Mucosa of rectum (tissue), 2 donors: ENCODE results near the gene LY9.
"Not testable (repeated sequence)": the region's sequence is repeated elsewhere in the genome, so short reads cannot be mapped to it uniquely, and the experiment has no call there.

Experiments
- H3K27ac ChIP-seq, 2 donors: one replicate each; pipeline ENCODE4 v1.7.0; 2013; ENCODE audit warnings: inconsistent platforms in 2 of 2, low read depth in 2 of 2, low read length in 2 of 2
- H3K27me3 ChIP-seq, 2 donors: one replicate each; pipeline ENCODE4 v1.7.0; 2013; ENCODE audit warnings: low read length in 2 of 2; ENCODE audit not compliant: control insufficient read depth in 2 of 2, insufficient read depth in 2 of 2
- H3K36me3 ChIP-seq, 2 donors: one replicate each; pipeline ENCODE4 v1.7.0; 2013; ENCODE audit warnings: low read length in 2 of 2; ENCODE audit not compliant: control insufficient read depth in 2 of 2, insufficient read depth in 2 of 2
- H3K4me1 ChIP-seq, 2 donors: one replicate each; pipeline ENCODE4 v1.7.0; 2013; ENCODE audit warnings: low read length in 2 of 2, mild to moderate bottlenecking in 1 of 2; ENCODE audit not compliant: control insufficient read depth in 2 of 2, insufficient read depth in 2 of 2
- H3K4me3 ChIP-seq, 2 donors: one replicate each; pipeline ENCODE4 v1.7.0; 2013; ENCODE audit warnings: low read length in 2 of 2
- H3K9ac ChIP-seq, 2 donors: one replicate each; pipeline ENCODE4 v1.7.0; 2013; ENCODE audit warnings: low read length in 2 of 2, low read depth in 1 of 2, mild to moderate bottlenecking in 1 of 2
- H3K9me3 ChIP-seq, 2 donors: one replicate each; pipeline ENCODE4 v1.7.0; 2013; ENCODE audit warnings: low read length in 2 of 2; ENCODE audit not compliant: control insufficient read depth in 2 of 2
- donor health status: healthy.
- donor health status: Normal muscosa, but diverticular disease.

LY9 gene

DNA sequence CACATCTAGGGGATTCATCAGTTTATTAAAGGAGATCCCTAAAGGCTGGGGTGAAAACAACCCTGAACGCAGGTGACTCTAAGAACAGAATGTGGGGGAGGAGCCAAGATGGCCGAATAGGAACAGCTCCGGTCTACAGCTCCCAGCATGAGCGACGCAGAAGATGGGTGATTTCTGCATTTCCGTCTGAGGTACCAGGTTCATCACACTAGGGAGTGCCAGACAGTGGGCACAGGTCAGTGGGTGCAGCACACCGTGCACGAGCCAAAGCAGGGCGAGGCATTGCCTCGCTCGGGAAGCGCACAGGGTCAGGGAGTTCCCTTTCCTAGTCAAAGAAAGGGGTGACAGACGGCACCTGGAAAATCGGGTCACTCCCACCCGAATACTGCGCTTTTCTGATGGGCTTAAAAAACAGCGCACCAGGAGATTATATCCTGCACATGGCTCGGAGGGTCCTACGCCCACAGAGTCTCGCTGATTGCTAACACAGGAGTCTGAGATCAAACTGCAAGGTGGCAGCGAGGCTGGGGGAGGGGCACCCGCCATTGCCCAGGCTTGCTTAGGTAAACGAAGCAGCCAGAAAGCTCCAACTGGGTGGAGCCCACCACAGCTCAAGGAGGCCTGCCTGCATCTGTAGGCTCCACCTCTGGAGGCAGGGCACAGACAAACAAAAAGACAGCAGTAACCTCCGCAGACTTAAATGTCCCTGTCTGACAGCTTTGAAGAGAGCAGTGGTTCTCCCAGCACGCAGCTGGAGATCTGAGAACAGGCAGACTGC is 12.8 kb upstream of the LY9 start:
- Histone ChIP-seq H3K4me3 (peak overlapping the region in 1 of 2 donors; percentile 23), H3K9ac (peak overlapping the region in 1 of 2 donors; percentile 16), H3K4me1 (peaks cover 22 to 26% of the 10 kb centered on the region in 2 donors), H3K27ac (peak overlapping the region; percentile 90 to 92)
- H3K9me3 ChIP-seq, H3K36me3 ChIP-seq, H3K27me3 ChIP-seq: not testable (repeated sequence)

- Histone ChIP-seq H3K4me3 (no peak overlapping the region), H3K9ac (no peak overlapping the region), H3K36me3 (no peaks in the 10 kb centered on the region), H3K27me3 (no peaks in the 10 kb centered on the region), H3K27ac (peak overlapping the region in 1 of 2 donors; percentile 48), H3K9me3 (no peaks in the 10 kb centered on the region), H3K4me1 (peaks cover 0 to 2% of the 10 kb centered on the region in 2 donors)
These were observed 6.8 kb upstream of the LY9 start for GRCh38 chr1:160789051-160789701.

GRCh38 chr1:160789702-160790611 is 6.0 kb upstream of the LY9 start:
- Histone ChIP-seq H3K4me3 (no peak overlapping the region), H3K9ac (no peak overlapping the region), H3K36me3 (no peaks in the 10 kb centered on the region), H3K4me1 (peaks cover 0 to 2% of the 10 kb centered on the region in 2 donors), H3K9me3 (no peaks in the 10 kb centered on the region), H3K27ac (peak overlapping the region; percentile 54 to 65), H3K27me3 (no peaks in the 10 kb centered on the region)

DNA sequence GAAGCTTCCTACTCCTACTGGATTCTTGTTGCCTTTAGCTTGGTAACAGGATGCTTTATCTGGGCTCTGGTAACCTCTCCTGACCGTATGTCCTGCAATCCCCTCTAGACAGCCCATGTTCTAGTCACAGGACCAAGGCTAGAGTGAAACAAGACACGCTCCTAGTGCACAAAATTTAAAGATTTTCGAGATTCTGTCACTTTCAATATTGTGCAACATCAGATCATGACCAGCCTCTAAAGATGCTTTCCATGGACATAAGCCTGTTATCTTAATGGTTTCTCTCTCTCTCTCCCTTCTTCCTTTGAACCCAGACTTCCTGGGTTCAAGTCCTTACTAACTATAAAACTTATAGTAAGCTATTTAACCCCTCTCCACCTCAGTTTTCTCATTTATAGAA is 1.6 kb upstream of the LY9 start:
- no peaks in the 10 kb centered on the region for H3K9me3 ChIP-seq
- no peaks in the 10 kb centered on the region for H3K36me3 ChIP-seq
- no peak overlapping the region for H3K27ac ChIP-seq
- peaks cover 2 to 4% of the 10 kb centered on the region in 2 donors for H3K4me1 ChIP-seq
- H3K9ac ChIP-seq: no peak overlapping the region
- H3K27me3 ChIP-seq: no peaks in the 10 kb centered on the region
- H3K4me3 ChIP-seq: no peak overlapping the region

GRCh38 chr1:160797271-160797709 is 1.3 kb downstream of the LY9 start:
- peak overlapping the region; percentile 20 to 64 for H3K4me3 ChIP-seq
- no peaks in the 10 kb centered on the region for H3K9me3 ChIP-seq
- H3K27ac ChIP-seq: peak overlapping the region; percentile 34 to 78
- no peaks in the 10 kb centered on the region for H3K36me3 ChIP-seq
- peaks cover 2% of the 10 kb centered on the region in 2 donors for H3K4me1 ChIP-seq
- H3K9ac ChIP-seq: peak overlapping the region; percentile 15 to 36
- H3K27me3 ChIP-seq: no peaks in the 10 kb centered on the region

- Histone ChIP-seq H3K27ac (peak overlapping the region in 1 of 2 donors; percentile 17), H3K27me3 (no peaks in the 10 kb centered on the region), H3K36me3 (no peaks in the 10 kb centered on the region), H3K4me1 (peaks cover 2% of the 10 kb centered on the region in 2 donors), H3K9ac (no peak overlapping the region), H3K9me3 (no peaks in the 10 kb centered on the region), H3K4me3 (peak overlapping the region in 1 of 2 donors; percentile 64)
These were observed 1.9 kb downstream of the LY9 start for GRCh38 chr1:160797861-160798273.

DNA sequence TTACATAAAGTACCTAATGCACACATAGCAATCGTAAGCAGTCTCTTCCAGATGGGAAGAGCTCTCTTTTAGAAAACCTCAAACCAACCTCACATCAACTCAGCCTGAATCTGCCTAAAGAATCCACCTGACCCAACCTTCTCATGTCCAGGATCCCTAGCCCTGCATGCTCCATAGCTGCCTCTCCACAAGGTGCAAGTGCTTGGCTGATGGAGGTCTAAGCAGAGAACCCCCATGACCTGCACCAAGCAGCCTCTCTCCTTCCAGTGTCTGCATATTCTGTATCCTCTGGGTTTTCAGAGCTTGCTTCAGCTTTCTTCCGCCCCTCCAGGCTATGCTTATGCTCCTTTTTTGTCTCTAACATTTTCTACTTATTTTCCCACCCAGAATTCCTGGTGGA is 2.5 kb downstream of the LY9 start:
- H3K4me1 ChIP-seq: peaks cover 2% of the 10 kb centered on the region in 2 donors
- peak overlapping the region in 1 of 2 donors; percentile 35 for H3K4me3 ChIP-seq
- peak overlapping the region in 1 of 2 donors; percentile 17 for H3K27ac ChIP-seq
- H3K9ac ChIP-seq: no peak overlapping the region
- H3K27me3 ChIP-seq: no peaks in the 10 kb centered on the region
- no peaks in the 10 kb centered on the region for H3K36me3 ChIP-seq
- no peaks in the 10 kb centered on the region for H3K9me3 ChIP-seq

DNA sequence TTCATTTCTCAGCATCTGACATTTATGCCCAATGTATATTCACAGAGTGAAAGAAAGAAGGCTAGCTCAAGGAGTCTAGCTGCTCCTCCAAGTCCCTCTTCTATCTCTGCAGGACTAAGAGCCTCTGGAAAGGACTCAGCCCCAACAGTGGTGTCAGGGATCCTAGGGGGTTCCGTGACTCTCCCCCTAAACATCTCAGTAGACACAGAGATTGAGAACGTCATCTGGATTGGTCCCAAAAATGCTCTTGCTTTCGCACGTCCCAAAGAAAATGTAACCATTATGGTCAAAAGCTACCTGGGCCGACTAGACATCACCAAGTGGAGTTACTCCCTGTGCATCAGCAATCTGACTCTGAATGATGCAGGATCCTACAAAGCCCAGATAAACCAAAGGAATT is 3.7 kb downstream of the LY9 start:
- Histone ChIP-seq H3K36me3 (no peaks in the 10 kb centered on the region), H3K4me1 (peaks cover 2% of the 10 kb centered on the region in 2 donors), H3K27ac (no peak overlapping the region), H3K27me3 (no peaks in the 10 kb centered on the region), H3K9ac (no peak overlapping the region), H3K9me3 (no peaks in the 10 kb centered on the region), H3K4me3 (no peak overlapping the region)

- Histone ChIP-seq H3K9me3 (no peaks in the 10 kb centered on the region), H3K4me3 (peak overlapping the region in 1 of 2 donors; percentile 44), H3K27ac (no peak overlapping the region), H3K4me1 (peaks cover 2% of the 10 kb centered on the region in 2 donors), H3K27me3 (no peaks in the 10 kb centered on the region), H3K36me3 (no peaks in the 10 kb centered on the region), H3K9ac (no peak overlapping the region)
These were observed 4.2 kb downstream of the LY9 start for GRCh38 chr1:160800142-160800541.
